ENCODE measurements around the gene MRTO4.

DNA sequence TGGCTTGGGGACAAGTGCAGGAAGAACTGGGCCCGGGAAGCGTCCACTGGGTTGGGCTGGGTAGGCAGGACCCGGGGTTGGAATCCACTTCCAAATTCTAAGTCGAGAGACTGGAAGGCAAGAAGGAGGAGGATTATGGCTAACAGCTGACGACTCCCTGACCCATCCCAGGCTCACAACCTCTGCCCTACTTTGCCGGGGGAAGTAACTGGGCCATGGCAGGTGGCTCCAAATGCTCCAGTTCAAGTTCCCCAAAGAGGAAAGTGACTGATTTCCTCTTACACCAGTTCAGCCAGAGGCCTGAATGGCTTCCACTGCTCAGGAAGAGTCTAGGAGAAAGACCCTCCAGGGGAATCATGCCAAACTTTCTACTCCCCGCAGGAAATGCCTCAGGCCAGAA, 11.7 kb upstream of the MRTO4 start:
- TF ChIP-seq, protein P1, sequence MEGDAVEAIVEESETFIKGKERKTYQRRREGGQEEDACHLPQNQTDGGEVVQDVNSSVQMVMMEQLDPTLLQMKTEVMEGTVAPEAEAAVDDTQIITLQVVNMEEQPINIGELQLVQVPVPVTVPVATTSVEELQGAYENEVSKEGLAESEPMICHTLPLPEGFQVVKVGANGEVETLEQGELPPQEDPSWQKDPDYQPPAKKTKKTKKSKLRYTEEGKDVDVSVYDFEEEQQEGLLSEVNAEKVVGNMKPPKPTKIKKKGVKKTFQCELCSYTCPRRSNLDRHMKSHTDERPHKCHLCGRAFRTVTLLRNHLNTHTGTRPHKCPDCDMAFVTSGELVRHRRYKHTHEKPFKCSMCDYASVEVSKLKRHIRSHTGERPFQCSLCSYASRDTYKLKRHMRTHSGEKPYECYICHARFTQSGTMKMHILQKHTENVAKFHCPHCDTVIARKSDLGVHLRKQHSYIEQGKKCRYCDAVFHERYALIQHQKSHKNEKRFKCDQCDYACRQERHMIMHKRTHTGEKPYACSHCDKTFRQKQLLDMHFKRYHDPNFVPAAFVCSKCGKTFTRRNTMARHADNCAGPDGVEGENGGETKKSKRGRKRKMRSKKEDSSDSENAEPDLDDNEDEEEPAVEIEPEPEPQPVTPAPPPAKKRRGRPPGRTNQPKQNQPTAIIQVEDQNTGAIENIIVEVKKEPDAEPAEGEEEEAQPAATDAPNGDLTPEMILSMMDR (IDR thresholded peaks at IDR 0.05), result no peak
- TF ChIP-seq POLR2A (IDR thresholded peaks at IDR 0.05), result no peak
